Natural killer cell (primary cell): ENCODE results near the gene HMGB2. TPM values are rescaled to one million over a fixed set of nuclear protein-coding genes. Genes with fewer than 3 reads are reported as not detected.
A peak's percentile ranks its signal among the peaks of the same experiment; 100 is the strongest.

Source experiments
- ATAC-seq, 3 donors: fragments of 150-1000 bp in 2 of 3; fragments of 200-7000 bp in 1 of 3; cut with Tn5 transposase; 1 replicate in 1 of 3; 2 replicates in 2 of 3; pipeline ENCODE4 v1.10.0; 2021; ENCODE audit warnings: mild to moderate bottlenecking in 2 of 3, moderate library complexity in 2 of 3
- DNase-seq, 2 donors: peaks; one replicate each; pipeline versions ENCODE4 v3.0.0 to v3.0.0-alpha.2; 2013 to 2021; ENCODE audit warnings: mixed read lengths in 1 of 2
- H3K27ac ChIP-seq: one replicate; pipeline ENCODE4 v1.5.1; 2013; ENCODE audit warnings: mild to moderate bottlenecking, low read length
- H3K27me3 ChIP-seq: one replicate; pipeline ENCODE4 v1.6.1; 2013; ENCODE audit warnings: low read length; ENCODE audit not compliant: control insufficient read depth, insufficient read depth
- H3K36me3 ChIP-seq: one replicate; pipeline ENCODE4 v1.6.1; 2013; ENCODE audit warnings: low read length; ENCODE audit not compliant: control insufficient read depth, insufficient read depth
- H3K4me1 ChIP-seq: one replicate; pipeline ENCODE4 v1.6.1; 2013; ENCODE audit warnings: low read length; ENCODE audit not compliant: control insufficient read depth, insufficient read depth
- H3K4me3 ChIP-seq: one replicate; pipeline ENCODE4 v1.5.1; 2013; ENCODE audit warnings: low read length
- H3K9me3 ChIP-seq: one replicate; pipeline ENCODE4 v1.6.1; 2013; ENCODE audit warnings: low read length; ENCODE audit not compliant: control insufficient read depth, insufficient read depth
- H3K27ac Mint-ChIP-seq, 2 donors: one replicate each; pipeline ENCODE4 v1.8.0; 2022; ENCODE audit warnings: mild to moderate bottlenecking in 2 of 2, mixed read lengths in 2 of 2, moderate library complexity in 1 of 2
- H3K27me3 Mint-ChIP-seq, 2 donors: one replicate each; pipeline ENCODE4 v1.8.0; 2022; ENCODE audit warnings: low read depth in 2 of 2, mixed read lengths in 2 of 2
- H3K36me3 Mint-ChIP-seq: one replicate; pipeline ENCODE4 v1.8.0; 2022; ENCODE audit warnings: mixed read lengths
- H3K4me1 Mint-ChIP-seq, 2 donors: one replicate each; pipeline ENCODE4 v1.8.0; 2022; ENCODE audit warnings: mixed read lengths in 2 of 2
- H3K4me3 Mint-ChIP-seq: one replicate; pipeline ENCODE4 v1.8.0; 2022; ENCODE audit warnings: mild to moderate bottlenecking, moderate library complexity, mixed read lengths
- H3K9me3 Mint-ChIP-seq, 2 donors: one replicate each; pipeline ENCODE4 v1.8.0; 2022; ENCODE audit warnings: mixed read lengths in 2 of 2
- CTCF ChIP-seq: fragments of 200-600 bp; IDR thresholded peaks from one replicate; pipeline ENCODE4 v1.8.0; 2022; ENCODE audit warnings: antibody characterized with exemption
- WGBS: methylation state at CpG from one replicate; pipeline ENCODE4 v1.1.7; 2013; ENCODE audit warnings: missing lambda C conversion rate; ENCODE audit not compliant: insufficient coverage; 5-methylcytosine and 5-hydroxymethylcytosine counted together
- intact Hi-C: fragments of 100-400 bp; cut with micrococcal nuclease; formaldehyde crosslinking; loops from one replicate; pipeline ENCODE4 v1.14.2; 2022
- total RNA-seq, 4 donors: library from RNA; stranded (reverse); fragments of 120-200 nt in 1 of 4; gene quantifications; one replicate each; pipeline versions ENCODE4 v1.2.3 to v1.2.4, GENCODE V29; 2013 to 2022

The HMGB2 gene
- total RNA-seq, 3 donors from 2014 or later (not counting 1 experiment from before 2014, with no cell fraction given) = 145 to 214 (median 151) TPM

GRCh38 chr4:173332021-173332487 is 2.1 kb downstream of the HMGB2 start:
- ATAC-seq = no peak
- H3K4me1 Mint-ChIP-seq = peaks cover 27 to 33% of the 10 kb centered on the region in 2 donors

DNA sequence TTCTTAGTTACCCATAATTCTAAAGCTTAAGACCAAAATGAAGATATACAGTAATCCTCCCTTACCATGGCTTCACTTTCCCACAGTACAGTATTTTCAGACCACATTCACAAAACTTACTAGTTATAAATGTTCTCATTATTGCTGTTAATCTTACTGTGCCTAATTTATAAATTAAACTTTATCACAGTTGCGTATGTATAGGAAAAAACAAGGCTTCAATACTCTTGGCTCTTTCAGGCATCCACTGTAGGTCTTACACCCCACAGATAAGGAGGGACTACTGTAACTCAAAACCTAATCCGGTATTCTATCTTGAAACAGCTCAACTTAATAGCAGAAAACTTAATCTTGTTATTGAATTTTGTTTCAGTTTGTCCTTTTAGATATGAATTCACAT is 3.6 kb downstream of the HMGB2 start:
- no peak for TF ChIP-seq CTCF
- H3K4me3 Mint-ChIP-seq = no peak overlapping the region
- ATAC-seq = no peak
- peaks cover 7% of the 10 kb centered on the region for H3K36me3 Mint-ChIP-seq
- Histone ChIP-seq H3K27ac (no peak overlapping the region), H3K4me3 (no peak overlapping the region), H3K4me1 (peaks cover 11% of the 10 kb centered on the region), H3K27me3 (no peaks in the 10 kb centered on the region), H3K9me3 (no peaks in the 10 kb centered on the region), H3K36me3 (peaks cover 22% of the 10 kb centered on the region)
- intact Hi-C loops = loop anchor here (5.0 kb wide), 1 partner anchor 163 kb away; the partner anchor contains the start of gene GALNT7
- H3K9me3 Mint-ChIP-seq = no peaks in the 10 kb centered on the region
- no peaks in the 10 kb centered on the region for H3K27me3 Mint-ChIP-seq
- no peak for DNase-seq
- H3K4me1 Mint-ChIP-seq = peaks cover 27 to 33% of the 10 kb centered on the region in 2 donors
- 94% methylated on average over 2 of the region's 2 CpGs for WGBS
- peak overlapping the region in 1 of 2 donors; percentile 29 for H3K27ac Mint-ChIP-seq

More at GRCh38 chr4:173332021-173332487, 2.1 kb downstream of the HMGB2 start:
- 28% methylated on average over 6 of the region's 6 CpGs for WGBS
- Mint-ChIP-seq H3K4me3 (peak overlapping the region; percentile 91), H3K9me3 (no peaks in the 10 kb centered on the region), H3K27me3 (no peaks in the 10 kb centered on the region), H3K36me3 (peaks cover 7% of the 10 kb centered on the region), H3K27ac (peak overlapping the region; percentile 98 to 99)
- DNase-seq = peak in 1 of 2 donors; percentile 40
- no peak for TF ChIP-seq CTCF
- Histone ChIP-seq H3K27me3 (no peaks in the 10 kb centered on the region), H3K36me3 (peaks cover 22% of the 10 kb centered on the region), H3K27ac (peak overlapping the region; percentile 35), H3K4me3 (no peak overlapping the region), H3K4me1 (peaks cover 11% of the 10 kb centered on the region), H3K9me3 (no peaks in the 10 kb centered on the region)
- intact Hi-C loops = loop anchor here (5.0 kb wide), 1 partner anchor 165 kb away; the partner anchor contains the start of gene GALNT7

DNA sequence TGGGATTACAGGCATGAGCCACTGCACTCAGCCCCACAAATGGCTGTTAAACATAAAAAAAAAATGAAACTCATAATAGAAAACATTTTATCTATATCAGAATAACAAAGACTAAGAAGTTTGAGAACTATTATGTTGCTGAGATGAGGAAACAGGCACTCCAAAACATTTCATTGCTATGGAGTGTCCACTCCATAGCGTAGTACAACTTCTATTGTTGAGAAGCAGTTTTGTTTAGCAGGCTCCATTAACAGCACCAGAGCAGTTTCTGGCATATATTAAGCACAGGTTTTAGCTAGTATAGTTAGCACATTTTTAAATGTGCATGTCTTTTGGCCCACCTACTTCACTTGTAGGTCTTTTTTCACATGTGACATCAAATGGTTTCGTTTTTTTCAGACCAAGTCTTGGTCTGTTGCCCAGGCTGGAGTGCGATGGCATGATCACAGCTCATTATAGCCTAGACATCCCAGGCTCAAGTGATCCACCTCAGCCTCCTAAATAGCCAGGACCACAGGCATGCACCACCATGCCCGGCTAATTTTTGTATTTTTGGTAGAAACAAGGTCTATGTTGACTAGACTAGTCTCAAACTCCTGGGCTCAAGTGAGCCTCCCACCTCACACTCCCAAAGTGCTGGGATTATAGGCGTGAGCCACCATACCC is 5.8 kb downstream of the HMGB2 start:
- H3K27ac Mint-ChIP-seq = no peak overlapping the region
- Histone ChIP-seq H3K4me3 (no peak overlapping the region), H3K9me3 (no peaks in the 10 kb centered on the region), H3K36me3 (peaks cover 22% of the 10 kb centered on the region), H3K4me1 (peaks cover 6% of the 10 kb centered on the region), H3K27me3 (no peaks in the 10 kb centered on the region), H3K27ac (no peak overlapping the region)
- intact Hi-C loops = no loop called here
- H3K4me1 Mint-ChIP-seq = peaks cover 15 to 17% of the 10 kb centered on the region in 2 donors
- TF ChIP-seq CTCF = no peak
- H3K9me3 Mint-ChIP-seq = no peaks in the 10 kb centered on the region
- H3K4me3 Mint-ChIP-seq = no peak overlapping the region
- H3K36me3 Mint-ChIP-seq = peaks cover 7% of the 10 kb centered on the region
- no peaks in the 10 kb centered on the region for H3K27me3 Mint-ChIP-seq
- DNase-seq = no peak
- WGBS = 91% methylated on average over 4 of the region's 5 CpGs
- no peak for ATAC-seq
